Endodermal cell (in vitro differentiated cells): ENCODE measurements around the gene AGK. TPM values are rescaled to one million over a fixed set of nuclear protein-coding genes. Genes with fewer than 3 reads are reported as not detected.

ENCODE experiments used
- DNase-seq: peaks from one replicate; pipeline ENCODE4 v3.0.0-alpha.2; 2017
- H3K27ac ChIP-seq: 2 replicates; pipeline ENCODE4 v1.5.1; 2013; ENCODE audit warnings: mild to moderate bottlenecking, low read depth, low read length, moderate library complexity
- H3K27me3 ChIP-seq: 2 replicates; pipeline ENCODE4 v1.6.1; 2013; ENCODE audit warnings: mild to moderate bottlenecking, low read length, moderate library complexity; ENCODE audit not compliant: insufficient read depth, control insufficient read depth, poor library complexity, severe bottlenecking
- H3K36me3 ChIP-seq: 2 replicates; pipeline ENCODE4 v1.7.0; 2013; ENCODE audit warnings: mild to moderate bottlenecking, low read length, moderate library complexity; ENCODE audit not compliant: control insufficient read depth, insufficient read depth
- H3K4me1 ChIP-seq: one replicate; pipeline ENCODE4 v1.7.0; 2013; ENCODE audit warnings: low read length; ENCODE audit not compliant: control insufficient read depth, insufficient read depth
- H3K4me3 ChIP-seq: 2 replicates; pipeline ENCODE4 v1.5.1; 2013; ENCODE audit warnings: mild to moderate bottlenecking, low read length, moderate library complexity
- H3K9ac ChIP-seq: 2 replicates; pipeline ENCODE4 v1.6.1; 2013; ENCODE audit warnings: mild to moderate bottlenecking, low read length, moderate library complexity; ENCODE audit not compliant: poor library complexity, severe bottlenecking; ENCODE audit errors: extremely low read depth
- H3K9me3 ChIP-seq: 2 replicates; pipeline ENCODE4 v1.6.1; 2013; ENCODE audit warnings: mild to moderate bottlenecking, low read length, moderate library complexity; ENCODE audit not compliant: control insufficient read depth
- H3K27ac Mint-ChIP-seq: 2 replicates; pipeline ENCODE4 v1.8.0; 2020; ENCODE audit warnings: mixed read lengths
- H3K27me3 Mint-ChIP-seq: 2 replicates; pipeline ENCODE4 v1.8.0; 2021; ENCODE audit warnings: mild to moderate bottlenecking, mixed read lengths; ENCODE audit not compliant: insufficient read depth
- H3K36me3 Mint-ChIP-seq: 2 replicates; pipeline ENCODE4 v1.8.0; 2020; ENCODE audit warnings: low read depth, mixed read lengths
- H3K4me1 Mint-ChIP-seq: 2 replicates; pipeline ENCODE4 v1.8.0; 2020; ENCODE audit warnings: mixed read lengths
- H3K4me3 Mint-ChIP-seq: 2 replicates; pipeline ENCODE4 v1.8.0; 2020; ENCODE audit warnings: mild to moderate bottlenecking, moderate library complexity, mixed read lengths
- H3K9me3 Mint-ChIP-seq: 2 replicates; pipeline ENCODE4 v1.8.0; 2020; ENCODE audit warnings: mild to moderate bottlenecking, mixed read lengths
- CTCF ChIP-seq: fragments of 200-600 bp; sonication (generic); conservative IDR thresholded peaks from 2 replicates; pipeline ENCODE4 v1.5.0; 2021; ENCODE audit warnings: antibody characterized with exemption, mild to moderate bottlenecking
- WGBS, 2 experiments: methylation state at CpG; one replicate each; pipeline versions ENCODE4 v1.1.5 to v1.1.7; 2013; ENCODE audit warnings: missing lambda C conversion rate in 2 of 2, mixed read lengths in 1 of 2; ENCODE audit not compliant: insufficient coverage in 1 of 2, insufficient read length in 1 of 2; 5-methylcytosine and 5-hydroxymethylcytosine counted together
- total RNA-seq, 2 donors: library from RNA; stranded (reverse); fragmentation: NEBNext Ultra II Directional in 1 of 2; extraction: Animal tissue kit (Norgen Biotek cat#: 25700) in 1 of 2; gene quantifications; 2 replicates in 1 of 2; 3 replicates in 1 of 2; pipeline ENCODE4 v1.2.1, GENCODE V29; 2021

AGK gene
- total RNA-seq, 2 donors from 2014 or later = 30.2 to 41.7 TPM

- Histone ChIP-seq H3K9ac (no peak overlapping the region), H3K27me3 (no peaks in the 10 kb centered on the region), H3K36me3 (peaks cover 29% of the 10 kb centered on the region), H3K9me3 (no peaks in the 10 kb centered on the region), H3K4me3 (no peak overlapping the region), H3K4me1 (no peaks in the 10 kb centered on the region), H3K27ac (no peak overlapping the region)
- 82% methylated on average over 1 of the region's 1 CpG; no CpG with 5 or more reads in 1 of the 2 experiments for WGBS, 2 experiments
- H3K4me1 Mint-ChIP-seq = no peaks in the 10 kb centered on the region
- no peaks in the 10 kb centered on the region for H3K27me3 Mint-ChIP-seq
- no peak overlapping the region for H3K4me3 Mint-ChIP-seq
- H3K36me3 Mint-ChIP-seq = peaks cover 59% of the 10 kb centered on the region
- H3K27ac Mint-ChIP-seq = no peak overlapping the region
- TF ChIP-seq CTCF = no peak
- no peak for DNase-seq
- H3K9me3 Mint-ChIP-seq = peaks cover 3% of the 10 kb centered on the region
Measured at GRCh38 chr7:141610671-141611070, 59.5 kb downstream of the AGK start.

GRCh38 chr7:141612861-141613260 is 61.7 kb downstream of the AGK start:
- peaks cover 35% of the 10 kb centered on the region for H3K36me3 ChIP-seq
- no peak overlapping the region for H3K9ac ChIP-seq
- Mint-ChIP-seq H3K9me3 (peaks cover 3% of the 10 kb centered on the region), H3K27ac (no peak overlapping the region), H3K4me1 (no peaks in the 10 kb centered on the region), H3K36me3 (peaks cover 66% of the 10 kb centered on the region), H3K4me3 (no peak overlapping the region), H3K27me3 (no peaks in the 10 kb centered on the region)
- no peaks in the 10 kb centered on the region for H3K9me3 ChIP-seq
- no peak overlapping the region for H3K4me3 ChIP-seq
- no peak for TF ChIP-seq CTCF
- H3K4me1 ChIP-seq = no peaks in the 10 kb centered on the region
- no peaks in the 10 kb centered on the region for H3K27me3 ChIP-seq
- DNase-seq = no peak
- H3K27ac ChIP-seq = no peak overlapping the region

GRCh38 chr7:141617280-141617679 is 66.1 kb downstream of the AGK start:
- no peak for DNase-seq
- H3K9me3 Mint-ChIP-seq = no peaks in the 10 kb centered on the region
- Histone ChIP-seq H3K27me3 (no peaks in the 10 kb centered on the region), H3K36me3 (peaks cover 19% of the 10 kb centered on the region), H3K9ac (no peak overlapping the region), H3K9me3 (no peaks in the 10 kb centered on the region), H3K4me3 (no peak overlapping the region), H3K4me1 (no peaks in the 10 kb centered on the region), H3K27ac (no peak overlapping the region)
- no peaks in the 10 kb centered on the region for H3K27me3 Mint-ChIP-seq
- no peak overlapping the region for H3K4me3 Mint-ChIP-seq
- H3K36me3 Mint-ChIP-seq = peaks cover 44% of the 10 kb centered on the region
- TF ChIP-seq CTCF = no peak
- H3K4me1 Mint-ChIP-seq = no peaks in the 10 kb centered on the region
- no peak overlapping the region for H3K27ac Mint-ChIP-seq
